GM10266 (cell line): Measurements from ENCODE around the gene PAX5.

ENCODE experiments used
- DNase-seq: peaks from one replicate; pipeline ENCODE4 v3.0.0; 2012; ENCODE audit errors: extremely low spot score
- CTCF ChIP-seq: IDR thresholded peaks from 2 replicates; pipeline ENCODE4 v1.5.1; 2012; ENCODE audit warnings: mild to moderate bottlenecking, low read depth; ENCODE audit not compliant: control insufficient read depth, insufficient read depth; ENCODE audit errors: missing control alignments

PAX5 gene

DNA sequence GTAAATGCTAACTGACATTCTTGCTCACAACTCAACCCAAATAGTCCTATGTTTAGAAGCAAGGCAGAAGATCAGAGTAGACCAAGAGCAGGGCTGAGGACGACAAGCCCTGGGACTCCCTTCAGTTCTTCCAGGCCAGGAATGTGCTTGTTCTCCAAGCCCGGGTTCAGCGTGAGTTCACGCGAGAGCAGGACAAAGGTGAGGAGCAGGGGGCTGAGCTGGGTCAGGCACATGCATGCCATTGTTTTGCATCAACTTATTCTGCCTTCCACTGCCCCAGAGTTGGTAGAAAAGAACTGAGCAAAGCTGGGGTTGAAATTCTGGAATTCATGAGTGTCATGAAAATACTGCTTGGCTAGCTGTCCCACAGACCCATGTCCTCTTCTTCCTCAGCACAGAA is 206.5 kb downstream of the PAX5 start:
- no peak for DNase-seq
- TF ChIP-seq CTCF: no peak

DNA sequence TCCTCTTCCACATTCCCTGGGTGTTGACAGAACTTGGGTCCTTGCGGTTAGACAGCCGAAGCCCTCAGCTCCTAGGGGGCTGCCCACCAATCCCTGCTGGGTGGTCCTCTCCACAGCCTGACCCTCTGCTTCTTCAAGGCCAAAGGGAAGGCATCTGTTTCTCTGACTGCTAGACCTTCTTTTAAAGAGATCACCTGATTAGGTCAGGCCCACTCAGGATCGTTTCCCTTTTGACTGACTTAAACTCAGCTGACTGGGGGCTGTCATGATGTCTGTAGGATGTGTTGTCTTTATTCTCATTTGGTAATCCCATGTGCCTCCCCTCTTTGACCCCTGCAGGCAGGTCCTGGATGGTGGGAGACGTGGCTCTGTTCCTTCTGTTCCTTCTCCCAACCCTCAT is 207.5 kb downstream of the PAX5 start:
- no peak for DNase-seq
- no peak for TF ChIP-seq CTCF

- no peak for TF ChIP-seq CTCF
- no peak for DNase-seq
These were observed 208.9 kb downstream of the PAX5 start for GRCh38 chr9:36825179-36825578.

DNA sequence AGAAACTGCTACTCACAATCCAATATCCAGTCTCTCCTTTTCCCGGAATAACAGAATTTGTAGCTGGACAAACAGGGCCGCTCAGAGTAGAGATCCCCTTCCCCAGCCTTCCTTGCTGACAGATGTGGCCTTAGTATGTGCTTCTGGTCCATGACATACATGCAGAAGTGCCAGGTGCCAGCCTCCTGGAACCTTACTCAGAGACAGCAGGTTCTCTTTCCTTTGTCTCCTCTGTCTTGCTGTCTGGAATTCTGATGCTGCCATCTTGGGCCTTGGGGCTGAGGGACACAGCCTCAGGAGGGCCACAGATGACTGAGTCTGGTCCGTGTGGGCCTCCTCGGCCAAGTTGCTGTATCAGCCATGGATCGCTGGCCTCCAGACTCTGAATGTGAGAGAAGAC is 210.1 kb downstream of the PAX5 start:
- TF ChIP-seq CTCF: no peak
- no peak for DNase-seq

- no peak for TF ChIP-seq CTCF
- DNase-seq: no peak
These were observed 210.6 kb downstream of the PAX5 start for GRCh38 chr9:36823466-36823865.

GRCh38 chr9:36822201-36822600 is 211.9 kb downstream of the PAX5 start:
- DNase-seq: no peak
- no peak for TF ChIP-seq CTCF

- no peak for DNase-seq
- no peak for TF ChIP-seq CTCF
These were observed 213.6 kb downstream of the PAX5 start for GRCh38 chr9:36820392-36820861.
